Suppressor macrophage treated with lipopolysaccharide for 4 hours (primary cell): ENCODE results near the gene MAZ.

ENCODE experiments used
- DNase-seq: peaks from one replicate; pipeline ENCODE4 v3.0.0-alpha.2; 2020

MAZ gene

GRCh38 chr16:29809850-29810698 is 3.7 kb downstream of the MAZ start:
- DNase-seq = no peak

GRCh38 chr16:29810699-29811169 is 4.4 kb downstream of the MAZ start:
- DNase-seq = no peak

GRCh38 chr16:29811170-29811895 is 5.0 kb downstream of the MAZ start:
- peak; percentile 96 for DNase-seq

GRCh38 chr16:29811896-29812665 is 5.8 kb downstream of the MAZ start, which contains the start of gene PRRT2:
Gene PRRT2 (plus strand): TSS chr16:29812193. CDS start chr16:29813055, 862 bp downstream.
- DNase-seq = no peak

GRCh38 chr16:29812754-29813643 is 6.7 kb downstream of the MAZ start:
- DNase-seq = no peak

GRCh38 chr16:29813644-29814562 is 7.6 kb downstream of the MAZ start:
- DNase-seq = no peak

GRCh38 chr16:29814592-29814991 is 8.3 kb downstream of the MAZ start:
- no peak for DNase-seq

GRCh38 chr16:29815032-29815721 is 8.8 kb downstream of the MAZ start:
- DNase-seq = no peak

GRCh38 chr16:29815793-29816693 is 9.7 kb downstream of the MAZ start, which contains the start of gene PAGR1:
Gene PAGR1 (plus strand): TSS chr16:29816152. CDS start chr16:29816526, 374 bp downstream.
- peak; percentile 99 for DNase-seq

- DNase-seq = peak; percentile 62
These were observed 10.5 kb downstream of the MAZ start for GRCh38 chr16:29816694-29817441.

GRCh38 chr16:29818082-29818481 is 11.8 kb downstream of the MAZ start:
- no peak for DNase-seq

GRCh38 chr16:29819506-29819905 is 13.2 kb downstream of the MAZ start:
- DNase-seq = no peak

GRCh38 chr16:29820271-29820701 is 14.0 kb downstream of the MAZ start, which contains the start of gene MVP:
Gene MVP (plus strand): TSS chr16:29820462. CDS start chr16:29830550, 10,088 bp downstream.
- peak; percentile 83 for DNase-seq

- DNase-seq = peak; percentile 78
These were observed 14.7 kb downstream of the MAZ start for GRCh38 chr16:29820730-29821642.

GRCh38 chr16:29821643-29822115 is 15.3 kb downstream of the MAZ start:
- no peak for DNase-seq

GRCh38 chr16:29824589-29825144 is 18.3 kb downstream of the MAZ start:
- DNase-seq = no peak
